Neuron (in vitro differentiated cells): Measurements from ENCODE around the gene RPL28.

Experiments used
- H2AFZ ChIP-seq: one replicate; pipeline ENCODE4 v1.6.1; 2013; ENCODE audit warnings: low read depth, mild to moderate bottlenecking, inconsistent platforms, low read length, moderate library complexity
- H3K27me3 ChIP-seq: one replicate; pipeline ENCODE4 v1.6.1; 2013; ENCODE audit warnings: low read length; ENCODE audit not compliant: insufficient read depth
- H3K36me3 ChIP-seq: one replicate; pipeline ENCODE4 v1.6.1; 2013; ENCODE audit warnings: low read length; ENCODE audit not compliant: insufficient read depth
- H3K4me1 ChIP-seq: one replicate; pipeline ENCODE4 v1.6.1; 2013; ENCODE audit warnings: low read length; ENCODE audit not compliant: insufficient read depth
- H3K4me3 ChIP-seq: 2 replicates; pipeline ENCODE4 v1.5.1; 2013; ENCODE audit warnings: mild to moderate bottlenecking, low read length, moderate library complexity
- H3K9me3 ChIP-seq: one replicate; pipeline ENCODE4 v1.6.1; 2013; ENCODE audit warnings: low read length

Gene RPL28

DNA sequence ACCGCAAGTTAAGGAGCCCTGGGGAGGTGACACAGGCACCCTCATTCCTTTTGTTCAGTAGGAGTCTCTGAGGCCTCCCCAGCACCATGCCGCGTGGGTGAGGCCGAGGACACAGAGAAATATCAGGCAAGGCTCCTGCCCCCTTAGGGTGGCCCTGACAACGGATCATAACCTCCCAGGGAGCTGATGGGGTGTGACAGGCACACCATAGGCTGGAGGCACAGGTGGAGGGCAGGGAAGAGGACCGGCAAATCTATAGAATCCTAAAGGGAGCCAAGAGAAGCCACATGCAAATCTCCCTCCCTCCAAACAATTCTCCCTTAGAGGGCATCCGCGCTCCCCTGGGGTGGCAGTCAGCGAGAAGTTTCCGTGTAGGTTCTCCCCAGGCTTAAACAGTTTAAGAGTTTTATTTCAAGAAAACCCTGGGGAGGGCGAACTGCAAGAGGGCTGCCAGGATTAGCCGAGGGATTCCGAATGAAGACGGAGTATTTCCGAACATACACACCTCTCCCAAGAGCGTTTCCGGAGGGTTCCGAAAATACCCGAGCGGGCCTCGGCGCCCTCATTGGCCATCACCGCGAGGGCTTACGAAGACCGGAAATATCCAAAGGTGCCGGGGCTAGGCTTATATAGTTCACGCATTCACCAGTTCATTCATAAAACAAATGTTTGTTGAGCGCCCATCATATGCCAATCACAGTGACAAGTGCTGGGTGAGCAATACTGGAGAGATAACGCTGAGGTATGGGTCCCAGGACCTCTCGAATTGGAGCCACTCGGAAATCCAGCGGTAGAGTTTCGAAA is 610 bp upstream of the RPL28 start:
- Histone ChIP-seq H3K36me3 (peaks cover 36% of the 10 kb centered on the region), H3K4me3 (peak overlapping the region; percentile 76), H3K27me3 (no peaks in the 10 kb centered on the region), H3K9me3 (no peaks in the 10 kb centered on the region), H3K4me1 (peaks cover 29% of the 10 kb centered on the region), H2AFZ (peak overlapping the region; percentile 16)

DNA sequence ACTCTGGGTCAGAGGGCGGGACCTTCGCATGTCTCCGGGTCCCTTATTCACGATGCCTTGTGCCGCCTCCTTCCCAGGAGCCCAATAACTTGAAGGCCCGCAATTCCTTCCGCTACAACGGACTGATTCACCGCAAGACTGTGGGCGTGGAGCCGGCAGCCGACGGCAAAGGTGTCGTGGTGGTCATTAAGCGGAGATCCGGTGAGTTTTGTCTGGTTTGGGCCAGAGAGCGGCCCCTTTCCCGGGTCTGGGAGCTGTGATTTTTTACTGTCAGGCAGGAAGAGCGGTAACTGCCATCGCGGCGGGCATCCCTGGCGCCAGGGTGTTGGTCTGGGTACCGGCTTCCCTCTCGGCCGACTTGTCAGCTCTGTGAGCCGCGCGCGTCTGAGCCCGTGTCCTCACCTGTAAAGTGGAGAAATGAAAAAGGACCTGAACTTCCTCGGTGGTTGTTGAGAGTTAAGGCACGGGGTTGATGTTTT is 800 bp downstream of the RPL28 start:
- peaks cover 29% of the 10 kb centered on the region for H3K4me1 ChIP-seq
- no peak overlapping the region for H2AFZ ChIP-seq
- H3K4me3 ChIP-seq = peak overlapping the region; percentile 76
- H3K9me3 ChIP-seq = no peaks in the 10 kb centered on the region
- H3K27me3 ChIP-seq = no peaks in the 10 kb centered on the region
- peaks cover 45% of the 10 kb centered on the region for H3K36me3 ChIP-seq

DNA sequence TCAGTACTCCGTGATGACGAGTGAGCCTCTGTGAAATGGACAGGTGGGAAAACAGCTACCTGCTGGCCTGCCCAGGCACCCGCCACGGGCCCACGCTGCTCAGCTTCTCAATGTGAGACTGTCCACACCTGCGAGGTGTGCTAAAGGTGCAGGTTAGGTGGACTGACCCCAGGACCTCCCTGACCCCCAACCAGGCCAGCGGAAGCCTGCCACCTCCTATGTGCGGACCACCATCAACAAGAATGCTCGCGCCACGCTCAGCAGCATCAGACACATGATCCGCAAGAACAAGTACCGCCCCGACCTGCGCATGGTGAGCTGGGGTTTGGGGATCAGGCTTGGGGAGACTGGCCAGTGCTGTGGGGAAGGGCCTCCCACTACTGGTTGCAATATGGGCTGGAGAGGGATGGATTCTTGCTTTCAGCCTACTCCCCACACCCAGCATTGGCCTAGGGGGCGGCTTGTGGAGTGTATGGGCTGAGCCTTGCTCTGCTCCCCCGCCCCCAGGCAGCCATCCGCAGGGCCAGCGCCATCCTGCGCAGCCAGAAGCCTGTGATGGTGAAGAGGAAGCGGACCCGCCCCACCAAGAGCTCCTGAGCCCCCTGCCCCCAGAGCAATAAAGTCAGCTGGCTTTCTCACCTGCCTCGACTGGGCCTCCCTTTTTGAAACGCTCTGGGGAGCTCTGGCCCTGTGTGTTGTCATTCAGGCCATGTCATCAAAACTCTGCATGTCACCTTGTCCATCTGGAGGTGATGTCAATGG is 2.2 kb downstream of the RPL28 start:
- Histone ChIP-seq H3K27me3 (no peaks in the 10 kb centered on the region), H3K4me1 (peaks cover 29% of the 10 kb centered on the region), H3K9me3 (no peaks in the 10 kb centered on the region), H3K4me3 (peak overlapping the region; percentile 76), H3K36me3 (peaks cover 46% of the 10 kb centered on the region), H2AFZ (no peak overlapping the region)

DNA sequence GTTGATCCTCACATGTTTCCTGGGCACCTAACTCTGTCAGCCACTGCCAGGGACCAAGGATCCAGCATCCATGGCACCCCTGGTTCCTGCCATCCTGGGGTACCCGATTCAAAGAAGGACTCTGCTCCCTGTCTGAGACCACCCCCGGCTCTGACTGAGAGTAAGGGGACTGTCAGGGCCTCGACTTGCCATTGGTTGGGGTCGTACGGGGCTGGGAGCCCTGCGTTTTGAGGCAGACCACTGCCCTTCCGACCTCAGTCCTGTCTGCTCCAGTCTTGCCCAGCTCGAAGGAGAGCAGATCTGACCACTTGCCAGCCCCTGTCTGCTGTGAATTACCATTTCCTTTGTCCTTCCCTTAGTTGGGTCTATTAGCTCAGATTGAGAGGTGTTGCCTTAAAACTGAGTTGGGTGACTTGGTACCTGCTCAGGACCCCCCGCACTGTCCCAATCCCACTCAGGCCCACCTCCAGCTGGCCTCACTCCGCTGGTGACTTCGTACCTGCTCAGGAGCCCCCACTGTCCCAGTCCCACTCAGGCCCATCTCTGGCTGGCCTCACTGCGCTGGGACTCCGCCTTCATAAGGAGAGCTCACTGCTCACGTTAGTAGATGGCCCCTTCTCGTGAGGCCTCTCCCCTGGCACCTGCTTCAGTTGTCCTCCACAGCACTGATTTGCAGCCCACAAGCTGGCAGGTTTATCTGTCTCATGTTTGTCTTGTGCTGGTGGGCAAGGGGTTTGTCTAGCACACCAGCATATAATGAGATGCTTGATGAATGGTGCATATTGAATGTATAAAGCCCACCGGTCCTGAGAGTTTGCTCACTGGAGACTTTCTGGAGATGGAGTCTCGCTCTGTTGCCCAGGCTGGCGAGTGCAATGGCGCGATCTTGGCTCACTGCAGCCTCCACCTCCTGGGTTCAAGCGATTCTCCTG is 3.9 kb downstream of the RPL28 start:
- Histone ChIP-seq H3K27me3 (no peaks in the 10 kb centered on the region), H3K4me3 (no peak overlapping the region), H3K4me1 (peaks cover 28% of the 10 kb centered on the region)

DNA sequence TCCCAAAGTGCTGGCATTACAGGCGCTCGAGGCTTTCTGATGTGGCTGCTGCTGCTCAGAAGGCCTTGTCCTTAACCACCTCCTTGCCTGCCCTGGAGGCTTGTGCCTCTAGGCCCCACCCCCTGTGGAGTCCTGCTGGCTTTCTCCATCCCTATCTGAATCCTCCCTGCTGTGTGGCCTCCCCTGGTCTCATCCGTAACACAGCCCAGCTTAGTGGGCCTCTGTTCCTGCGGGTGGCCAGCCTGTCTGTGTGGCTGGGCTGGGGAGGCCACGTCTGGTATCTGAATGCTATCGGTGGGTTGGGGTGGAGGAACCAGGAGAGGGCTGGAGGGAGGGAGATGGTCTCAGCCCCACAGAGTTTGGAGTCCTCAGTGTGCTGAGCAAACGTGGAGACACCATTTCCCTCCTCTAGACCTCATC is 4.7 kb downstream of the RPL28 start:
- Histone ChIP-seq H3K27me3 (no peaks in the 10 kb centered on the region), H3K4me3 (no peak overlapping the region), H3K9me3 (no peaks in the 10 kb centered on the region), H3K36me3 (peaks cover 46% of the 10 kb centered on the region), H2AFZ (no peak overlapping the region), H3K4me1 (peaks cover 23% of the 10 kb centered on the region)

More for the DNA sequence above, 3.9 kb downstream of the RPL28 start:
- H3K9me3 ChIP-seq = no peaks in the 10 kb centered on the region
- H3K36me3 ChIP-seq = peaks cover 46% of the 10 kb centered on the region
- H2AFZ ChIP-seq = no peak overlapping the region

DNA sequence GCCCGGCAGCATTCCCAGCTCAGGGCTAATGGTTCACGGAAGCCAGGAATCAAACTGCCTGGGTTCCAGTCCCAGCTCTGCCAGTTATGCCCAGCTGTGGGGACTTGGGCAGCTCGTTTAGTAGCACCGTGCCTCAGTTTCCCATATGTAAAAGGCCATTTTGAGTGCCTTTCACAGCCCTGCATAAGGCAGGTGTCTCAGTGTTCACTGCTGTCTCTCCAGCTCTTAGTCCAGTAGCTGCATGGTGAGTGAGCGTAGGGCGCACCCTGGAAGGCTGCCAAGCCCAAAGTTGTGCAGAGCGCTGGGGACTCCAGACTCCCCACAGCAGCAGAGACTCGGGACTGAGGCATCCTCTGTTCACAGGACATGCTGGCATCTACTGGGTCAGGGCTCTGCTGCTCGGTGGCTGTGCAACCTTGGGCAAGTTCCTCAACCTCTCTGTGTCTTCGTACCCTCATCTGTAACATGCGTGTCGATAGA is 5.5 kb downstream of the RPL28 start:
- H3K9me3 ChIP-seq = no peaks in the 10 kb centered on the region
- H3K4me1 ChIP-seq = peaks cover 23% of the 10 kb centered on the region
- peaks cover 46% of the 10 kb centered on the region for H3K36me3 ChIP-seq
- H3K27me3 ChIP-seq = no peaks in the 10 kb centered on the region
- H3K4me3 ChIP-seq = no peak overlapping the region
- no peak overlapping the region for H2AFZ ChIP-seq

DNA sequence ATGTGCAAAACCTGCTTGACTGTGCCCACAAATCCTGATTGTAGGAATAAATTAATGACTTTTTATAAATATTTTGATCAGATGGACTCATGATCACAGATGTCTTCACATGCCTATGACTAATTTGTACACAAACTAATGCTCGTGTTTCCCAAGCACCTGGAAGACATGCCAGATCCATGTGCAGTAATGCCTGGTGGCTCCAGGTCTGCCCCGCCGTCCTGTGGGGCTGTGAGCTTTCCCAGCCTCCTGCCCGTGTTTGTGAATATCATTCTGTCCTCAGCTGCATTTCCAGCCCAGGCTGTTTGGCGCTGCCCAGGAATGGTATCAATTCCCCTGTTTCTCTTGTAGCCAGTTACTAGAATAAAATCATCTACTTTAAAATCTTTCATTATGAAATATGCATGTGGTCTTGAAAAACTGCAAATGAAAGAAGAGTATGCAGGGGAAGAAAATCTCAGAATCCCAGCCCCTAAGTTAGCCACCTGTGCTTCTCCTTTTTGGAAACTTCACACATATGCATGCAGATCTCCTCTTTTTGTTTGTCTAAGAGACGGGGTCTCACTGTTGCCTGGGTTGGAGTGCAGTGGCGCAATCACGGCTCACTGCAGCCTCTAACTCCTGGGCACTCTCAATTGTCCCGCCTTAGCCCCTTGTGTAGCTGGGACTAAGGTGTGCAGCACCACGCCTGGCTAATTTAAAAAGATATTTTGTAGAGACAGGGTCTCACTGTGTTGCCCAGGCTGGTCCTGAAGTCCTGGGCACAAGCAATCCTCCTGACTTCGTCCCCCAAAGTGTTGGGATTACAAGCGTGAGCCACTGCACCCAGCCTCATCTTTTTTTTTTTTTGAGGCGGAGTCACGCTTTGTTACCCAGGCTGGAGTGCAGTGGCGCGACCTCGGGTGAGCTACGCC is 6.2 kb downstream of the RPL28 start:
- H3K36me3 ChIP-seq = peaks cover 42% of the 10 kb centered on the region
- H3K4me3 ChIP-seq = no peak overlapping the region
- H2AFZ ChIP-seq = no peak overlapping the region
- no peaks in the 10 kb centered on the region for H3K9me3 ChIP-seq
- no peaks in the 10 kb centered on the region for H3K27me3 ChIP-seq
- H3K4me1 ChIP-seq = peaks cover 17% of the 10 kb centered on the region

DNA sequence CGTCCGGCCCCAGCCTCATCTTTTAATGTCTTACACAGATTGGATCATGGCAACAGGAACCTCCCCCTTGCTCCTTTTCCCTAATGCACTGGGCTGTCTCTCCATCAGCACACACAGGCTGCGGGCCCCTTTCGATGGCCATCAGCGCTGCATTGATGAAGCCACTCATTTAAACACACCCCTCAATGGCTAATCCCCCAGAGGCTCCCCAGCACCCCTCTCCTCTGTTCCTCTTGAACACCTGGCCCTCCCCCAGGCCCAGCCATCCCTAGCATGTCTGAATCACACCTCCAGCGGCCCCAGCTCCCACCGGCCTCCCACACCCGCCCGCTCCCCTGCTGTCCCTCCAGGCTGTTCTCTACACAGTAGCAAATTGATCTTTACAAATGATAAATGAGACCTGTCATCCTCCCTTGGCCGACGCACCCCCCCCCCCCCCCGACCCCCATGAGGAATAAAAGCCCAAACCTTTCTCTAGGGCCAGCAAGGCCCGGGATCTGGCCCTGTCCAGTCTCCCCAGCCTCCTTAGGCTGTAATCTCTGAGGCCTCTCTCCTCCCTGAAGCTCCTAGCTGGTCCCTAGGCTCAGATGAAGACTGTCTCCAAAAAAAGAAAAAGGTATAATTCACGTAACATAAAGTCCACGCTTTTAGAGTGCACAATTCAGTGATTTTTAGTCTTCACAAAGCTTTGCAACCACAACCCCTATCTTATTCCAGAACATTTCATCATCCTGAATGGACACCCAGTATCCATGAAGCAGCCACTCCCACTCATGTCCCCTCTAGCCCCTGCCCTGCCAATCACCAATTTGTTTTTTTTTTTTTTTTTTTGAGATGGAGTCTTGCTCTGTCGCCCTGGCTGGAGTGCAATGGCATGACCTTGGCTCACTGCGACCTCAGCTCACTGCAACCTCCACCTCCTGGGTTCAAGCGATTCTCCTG is 7.4 kb downstream of the RPL28 start:
- Histone ChIP-seq H2AFZ (no peak overlapping the region), H3K27me3 (no peaks in the 10 kb centered on the region), H3K4me3 (no peak overlapping the region), H3K36me3 (peaks cover 31% of the 10 kb centered on the region), H3K9me3 (no peaks in the 10 kb centered on the region), H3K4me1 (peaks cover 6% of the 10 kb centered on the region)

DNA sequence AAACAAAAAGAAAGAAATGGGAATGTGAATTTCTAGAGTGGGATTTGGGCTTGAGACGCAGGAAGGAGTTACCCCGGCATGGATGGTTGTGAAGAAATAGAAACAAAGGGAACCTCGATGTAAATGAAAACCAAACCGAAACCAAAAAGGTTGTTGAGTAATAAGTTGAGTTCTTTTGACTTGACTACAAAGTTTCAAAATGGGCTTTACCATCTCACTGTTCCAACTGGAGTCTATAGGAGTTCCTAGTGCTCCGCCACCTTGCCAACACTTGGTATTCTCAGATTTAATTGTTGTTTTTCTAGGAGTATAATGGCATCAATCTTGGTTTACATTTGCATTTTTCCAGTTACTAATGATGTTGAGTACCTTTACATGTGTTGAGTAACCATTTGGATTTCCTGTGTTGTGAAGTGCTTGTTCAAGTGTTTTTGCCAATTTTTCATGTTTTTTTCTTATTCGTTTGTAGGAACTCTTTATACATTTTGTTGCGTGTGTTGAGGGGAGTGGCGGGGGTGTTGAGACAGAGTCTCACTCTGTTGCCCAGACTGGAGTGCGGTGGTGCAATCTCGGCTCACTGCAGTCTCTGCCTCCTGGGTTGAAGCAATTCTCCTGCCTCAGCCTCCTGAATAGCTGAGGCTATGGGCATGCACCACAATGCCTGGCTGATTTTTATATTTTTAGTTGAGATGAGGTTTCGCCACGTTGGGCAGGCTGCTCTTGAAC is 12.6 kb downstream of the RPL28 start:
- H3K36me3 ChIP-seq = peaks cover 26% of the 10 kb centered on the region
- peaks cover 3% of the 10 kb centered on the region for H3K4me1 ChIP-seq
- H3K27me3 ChIP-seq = no peaks in the 10 kb centered on the region
- no peaks in the 10 kb centered on the region for H3K9me3 ChIP-seq
- H2AFZ ChIP-seq = no peak overlapping the region
- no peak overlapping the region for H3K4me3 ChIP-seq

DNA sequence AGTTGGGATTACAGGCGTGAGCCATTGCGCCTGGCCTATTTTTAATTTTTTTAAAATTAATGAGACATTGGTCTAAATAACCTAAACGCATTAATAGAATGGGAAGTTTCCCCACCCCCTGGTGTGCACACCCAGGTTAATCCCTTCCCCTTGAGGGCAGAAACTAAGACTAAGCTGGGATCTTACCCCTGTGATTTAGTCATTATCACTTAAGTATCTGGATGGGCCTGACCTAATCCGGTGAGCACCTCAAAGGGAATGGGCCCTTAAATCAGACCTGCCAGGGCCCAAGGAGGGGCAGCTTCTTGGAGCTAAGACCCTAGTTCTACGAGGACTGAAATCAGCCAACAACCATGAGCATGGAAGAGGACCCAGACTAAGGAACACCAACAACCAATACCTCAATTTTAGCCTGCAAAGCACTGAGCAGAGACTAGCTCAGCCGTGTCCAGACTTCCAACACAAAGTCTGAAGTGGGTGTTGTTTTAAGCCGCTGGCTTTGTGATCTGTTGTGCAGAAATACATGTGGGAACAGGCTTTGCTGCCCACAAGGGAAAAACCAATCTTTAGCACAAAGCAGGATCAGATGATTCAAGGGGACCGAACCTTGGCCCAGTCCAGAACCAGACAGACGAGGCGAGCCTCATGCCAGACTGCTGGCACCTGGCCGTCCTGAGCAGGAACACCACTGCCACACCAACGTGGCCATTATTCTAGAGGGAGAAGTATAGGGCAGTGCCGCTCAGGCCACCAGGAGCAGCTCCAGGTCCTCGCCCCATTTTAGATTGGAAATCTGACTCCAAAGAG is 14.8 kb downstream of the RPL28 start:
- Histone ChIP-seq H3K4me1 (peaks cover 4% of the 10 kb centered on the region), H3K4me3 (no peak overlapping the region), H3K36me3 (peaks cover 40% of the 10 kb centered on the region), H3K27me3 (no peaks in the 10 kb centered on the region), H3K9me3 (no peaks in the 10 kb centered on the region), H2AFZ (no peak overlapping the region)
